K562 (cell line): ENCODE data around the gene MACF1. TPM values are rescaled to one million over a fixed set of nuclear protein-coding genes. Genes with fewer than 3 reads are reported as not detected.

Source experiments
- ATAC-seq: fragments of 200-7000 bp; cut with Tn5 transposase; 3 replicates; pipeline ENCODE4 v1.9.1; 2020; ENCODE audit warnings: moderate library complexity
- BruUV-seq: library from RNA; stranded (reverse); fragments of 400-500 nt; replicated peaks from 2 replicates; lab custom pipeline; 2021; lab: Mats Ljungman, UMichigan
- CTCF ChIA-PET: fragments of 300-600 bp; formaldehyde crosslinking; extraction: SDS; loops from one replicate; lab custom pipeline; 2021; ENCODE audit warnings: low intra/inter-chr PET ratio; lab: Yijun Ruan, JAX
- POLR2A ChIA-PET: fragments of 300-600, 350-650 bp; sonication (Branson Sonifier 250); formaldehyde crosslinking; extraction: SDS; loops from one replicate; lab custom pipeline; 2021; ENCODE audit warnings: antibody characterized with exemption, inconsistent platforms; lab: Yijun Ruan, JAX
- DNase-seq, 4 experiments: peaks; one replicate each; pipeline versions ENCODE4 v3.0.0 to v3.0.0-alpha.2; 2011 to 2018; ENCODE audit warnings: low spot score in 3 of 4, mixed read lengths in 3 of 4; ENCODE audit errors: extremely low read depth in 1 of 4
- FAIRE-seq: peaks from 2 replicates; lab custom pipeline; 2011; peaks lifted over from hg19 to GRCh38; lab: Jason Lieb, UNC
- H2AFZ ChIP-seq: 2 replicates; pipeline ENCODE4 v1.6.0; 2011; ENCODE audit warnings: low read depth, low read length, control low read depth, inconsistent platforms
- H3K27ac ChIP-seq: fragments of 200-600 bp; 3 replicates; pipeline ENCODE4 v1.8.0; 2011; ENCODE audit warnings: low read depth, mild to moderate bottlenecking, control low read depth, inconsistent platforms, low read length, moderate library complexity, mixed read lengths; ENCODE audit errors: extremely low read depth
- H3K27me3 ChIP-seq, 2 experiments: fragments of 300-600 bp in 1 of 2; 2 replicates in 1 of 2; 3 replicates in 1 of 2; pipeline versions ENCODE4 v1.6.0 to v1.8.0; 2011; ENCODE audit warnings: inconsistent platforms in 2 of 2, low read length in 2 of 2, mild to moderate bottlenecking in 1 of 2, mixed read lengths in 1 of 2, moderate library complexity in 1 of 2; ENCODE audit not compliant: control insufficient read depth in 2 of 2, insufficient read depth in 2 of 2
- H3K36me3 ChIP-seq: fragments of 300-600 bp; 3 replicates; pipeline ENCODE4 v1.8.0; 2011; ENCODE audit warnings: mild to moderate bottlenecking, low read length, inconsistent platforms; ENCODE audit not compliant: control insufficient read depth, insufficient read depth
- H3K4me1 ChIP-seq, 2 experiments: fragments of 200-600 bp in 1 of 2; replicated peaks in 1 of 2; 2 replicates in 1 of 2; 3 replicates in 1 of 2; pipeline versions ENCODE4 v1.5.1 to v1.8.0; 2011; ENCODE audit warnings: inconsistent platforms in 2 of 2, low read length in 2 of 2, mild to moderate bottlenecking in 1 of 2, mixed read lengths in 1 of 2, moderate library complexity in 1 of 2; ENCODE audit not compliant: control insufficient read depth in 2 of 2, insufficient read depth in 2 of 2
- H3K4me2 ChIP-seq: 2 replicates; pipeline ENCODE4 v1.6.1; 2011; ENCODE audit warnings: low read length, control low read depth, inconsistent platforms, mixed read lengths; ENCODE audit not compliant: insufficient read depth
- H3K4me3 ChIP-seq: fragments of 200-600 bp; sonication (generic), shearing (Covaris generic); 2 replicates; pipeline ENCODE4 v1.5.1; 2016; ENCODE audit warnings: control low read depth, inconsistent platforms
- H3K79me2 ChIP-seq: fragments of 200-600 bp; 3 replicates; pipeline ENCODE4 v1.8.0; 2011; ENCODE audit warnings: low read length, inconsistent platforms; ENCODE audit not compliant: control insufficient read depth, insufficient read depth
- H3K9ac ChIP-seq, 2 experiments: 2 replicates each; pipeline versions ENCODE4 v1.6.0 to v1.6.1; 2011; ENCODE audit warnings: low read depth in 2 of 2, low read length in 2 of 2, control low read depth in 1 of 2, inconsistent platforms in 1 of 2, mild to moderate bottlenecking in 1 of 2, mixed read lengths in 1 of 2; ENCODE audit not compliant: insufficient read depth in 1 of 2
- H3K9me1 ChIP-seq: one replicate; pipeline ENCODE4 v1.6.0; 2011; ENCODE audit warnings: inconsistent platforms, mild to moderate bottlenecking, low read length, moderate library complexity; ENCODE audit not compliant: control insufficient read depth, insufficient read depth
- H3K9me3 ChIP-seq: replicated peaks from 2 replicates; pipeline ENCODE4 v1.5.1; 2011; ENCODE audit warnings: low read depth, low read length, inconsistent platforms; ENCODE audit not compliant: control insufficient read depth, insufficient read depth
- H4K20me1 ChIP-seq: replicated peaks from 2 replicates; pipeline ENCODE4 v1.6.1; 2011; ENCODE audit warnings: low read length, inconsistent platforms, mixed read lengths; ENCODE audit not compliant: control insufficient read depth, insufficient read depth
- NFIC ChIP-seq: fragments of 450-650 bp; IDR thresholded peaks from 2 replicates; pipeline ENCODE4 v1.6.1; 2017; ENCODE audit warnings: mild to moderate bottlenecking, inconsistent platforms
- SMARCA5 ChIP-seq: fragments of 450-650 bp; IDR thresholded peaks from 2 replicates; pipeline ENCODE4 v1.6.1; 2016
- ZNF121 ChIP-seq: sonication (generic); formaldehyde crosslinking; conservative IDR thresholded peaks from 2 replicates; pipeline ENCODE4 v1.8.0; 2022; ENCODE audit warnings: missing genetic modification reagents
- ZNF507 ChIP-seq: conservative IDR thresholded peaks from 2 replicates; pipeline ENCODE4 v1.6.1; 2017; ENCODE audit warnings: missing genetic modification characterization, missing compliant biosample characterization
- WGBS: fragments of 100-300 bp; shearing (Covaris generic); methylation state at CpG from one replicate; pipeline ENCODE4 v1.1.6; 2016; ENCODE audit warnings: low coverage, mixed read lengths; ENCODE audit not compliant: insufficient coverage; ENCODE audit errors: missing lambda C conversion rate; 5-methylcytosine and 5-hydroxymethylcytosine counted together
- in situ Hi-C: fragments of 300-500 bp; cut with MboI; formaldehyde crosslinking; loops from 4 replicates; pipeline ENCODE4 v1.15.0; 2018; ENCODE audit warnings: inconsistent platforms, mixed read lengths
- intact Hi-C: fragments of 100-400 bp; cut with micrococcal nuclease; formaldehyde crosslinking; loops from 2 replicates; pipeline ENCODE4 v1.14.2; 2022
- polyA plus RNA-seq, 8 experiments: library from polyadenylated mRNA; depleted of rRNA in 4 of 8; stranded (reverse) in 5 of 8; unstranded in 3 of 8; fragments of >200 nt; fragmentation: Nextera tagmentation in 2 of 8; fragmentation: Illumina TruSeq in 1 of 8; extraction: Ambion mirVana in 2 of 8; extraction: Trizol in 1 of 8; gene quantifications; 2 replicates each; pipeline versions ENCODE4 v1.2.1 to v1.2.3, GENCODE V29; 2011 to 2014; ENCODE audit warnings: inconsistent platforms in 1 of 8, missing spikeins in 1 of 8
- total RNA-seq, 7 experiments: library from RNA; depleted of rRNA in 6 of 7; stranded (reverse); fragments of >200 nt in 6 of 7; fragmentation: Illumina TruSeq in 2 of 7; extraction: Trizol in 2 of 7; gene quantifications; 2 replicates each; pipeline versions ENCODE4 v1.2.1 to v1.2.3, GENCODE V29; 2011 to 2021; ENCODE audit warnings: low replicate concordance in 1 of 7

MACF1 gene
- total and polyA plus RNA-seq, 9 of the 15 experiments (the other 6 are each of a cell fraction or from before 2014, with no cell fraction given) = 13.2 to 232 (median 112) TPM

- peaks cover 15% of the 10 kb centered on the region; the same call in 2 of the 3 replicates for H3K36me3 ChIP-seq
- intact Hi-C loops = no loop called here
- no peak for FAIRE-seq
- H3K27ac ChIP-seq = no peak overlapping the region
- no peaks in the 10 kb centered on the region for H3K27me3 ChIP-seq
- POLR2A ChIA-PET = interaction anchor here (0.7 to 1.0 kb wide), 2 partner anchors 8 to 148 kb away, joined by 3 read pairs; no protein-coding TSS in a partner anchor
- H3K9me3 ChIP-seq = no peaks in the 10 kb centered on the region
- no peak overlapping the region for H3K4me3 ChIP-seq
- no peak overlapping the region for H3K9ac ChIP-seq
- in situ Hi-C loops = no loop called here
- H3K4me2 ChIP-seq = no peak overlapping the region
- H4K20me1 ChIP-seq = no peaks in the 10 kb centered on the region
- TF ChIP-seq ZNF121 (CRISPR knock-in tag) (peak; percentile 86), SMARCA5 (no peak)
- TF ChIP-seq, all 486 proteins: peak for 1
- H2AFZ ChIP-seq = no peak overlapping the region
- CTCF ChIA-PET = no interaction called here
- peaks cover 15% of the 10 kb centered on the region; the same call in 2 of the 3 replicates for H3K79me2 ChIP-seq
- no peaks in the 10 kb centered on the region for H3K9me1 ChIP-seq
- no TSS peak for BruUV-seq
- H3K4me1 ChIP-seq = no peaks in the 10 kb centered on the region
- DNase-seq (no peak), ATAC-seq (no peak)
- 74% methylated on average over 2 of the region's 2 CpGs for WGBS
Measured at GRCh38 chr1:39243302-39243701, 38.8 kb downstream of the MACF1 start.

DNA sequence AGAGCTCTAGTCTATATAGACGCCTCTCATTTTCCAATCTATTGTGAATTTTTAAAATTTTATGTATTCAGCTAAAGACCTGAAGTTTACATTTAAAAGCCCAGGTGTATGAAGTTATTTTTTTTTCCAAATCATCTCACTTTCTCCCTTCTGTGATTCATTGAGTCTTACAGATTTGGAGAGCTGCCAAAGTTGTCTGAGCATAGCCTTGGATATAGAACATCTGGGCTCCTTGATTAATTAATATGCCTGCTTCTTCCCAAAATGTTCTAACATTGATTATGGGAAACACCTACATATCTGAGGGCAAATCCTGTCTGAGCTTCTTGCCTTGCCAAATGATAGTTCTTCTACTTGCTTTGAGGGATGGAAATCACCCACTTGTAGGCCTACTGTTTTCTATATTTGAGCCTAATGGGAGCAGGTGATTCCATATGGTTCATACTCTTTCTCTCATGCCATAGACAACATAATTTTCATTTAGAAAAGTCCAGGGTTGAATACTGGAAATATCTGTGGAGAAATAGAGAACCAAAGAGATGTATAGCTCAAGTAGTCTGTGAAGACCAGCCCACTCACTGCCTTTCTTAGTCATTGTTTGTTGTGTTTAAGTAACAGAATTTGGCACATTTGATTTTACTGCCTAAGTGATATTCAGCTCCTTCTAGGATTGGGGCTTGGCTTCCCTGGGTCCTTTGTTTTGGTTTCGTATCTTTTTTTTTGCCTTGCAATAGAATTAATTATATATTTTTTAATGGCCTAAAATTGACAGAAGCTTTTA lies 46.2 kb downstream of the MACF1 start:
- Histone ChIP-seq H3K9me1 (peaks cover 2% of the 10 kb centered on the region), H3K9me3 (no peaks in the 10 kb centered on the region), H3K4me2 (no peak overlapping the region), H3K9ac (no peak overlapping the region), H2AFZ (no peak overlapping the region), H3K4me3 (no peak overlapping the region), H3K4me1 (no peaks in the 10 kb centered on the region; a peak in 1 of 5 replicates), H3K79me2 (peaks cover 10% of the 10 kb centered on the region; the same call in 1 of the 3 replicates), H3K27ac (no peak overlapping the region), H3K36me3 (peaks cover 59% of the 10 kb centered on the region), H4K20me1 (no peaks in the 10 kb centered on the region), H3K27me3 (no peaks in the 10 kb centered on the region)
- ChIA-PET POLR2A (interaction anchor here (0.6 to 1.2 kb wide), 5 partner anchors 12 to 142 kb away, joined by 3 to 5 read pairs (median 3); no protein-coding TSS in a partner anchor), CTCF (no interaction called here)
- TF ChIP-seq ZNF507 (no peak), NFIC (peak; percentile 75)
- ATAC-seq (no peak), DNase-seq (peak in 1 of 4 experiments; percentile 32), FAIRE-seq (no peak)
- in situ Hi-C loops (no loop called here), intact Hi-C loops (no loop called here)
- WGBS = 86% methylated on average over 2 of the region's 2 CpGs
- TSS peak; percentile 20 for BruUV-seq
